ENCODE data around the gene TVP23A.

DNA sequence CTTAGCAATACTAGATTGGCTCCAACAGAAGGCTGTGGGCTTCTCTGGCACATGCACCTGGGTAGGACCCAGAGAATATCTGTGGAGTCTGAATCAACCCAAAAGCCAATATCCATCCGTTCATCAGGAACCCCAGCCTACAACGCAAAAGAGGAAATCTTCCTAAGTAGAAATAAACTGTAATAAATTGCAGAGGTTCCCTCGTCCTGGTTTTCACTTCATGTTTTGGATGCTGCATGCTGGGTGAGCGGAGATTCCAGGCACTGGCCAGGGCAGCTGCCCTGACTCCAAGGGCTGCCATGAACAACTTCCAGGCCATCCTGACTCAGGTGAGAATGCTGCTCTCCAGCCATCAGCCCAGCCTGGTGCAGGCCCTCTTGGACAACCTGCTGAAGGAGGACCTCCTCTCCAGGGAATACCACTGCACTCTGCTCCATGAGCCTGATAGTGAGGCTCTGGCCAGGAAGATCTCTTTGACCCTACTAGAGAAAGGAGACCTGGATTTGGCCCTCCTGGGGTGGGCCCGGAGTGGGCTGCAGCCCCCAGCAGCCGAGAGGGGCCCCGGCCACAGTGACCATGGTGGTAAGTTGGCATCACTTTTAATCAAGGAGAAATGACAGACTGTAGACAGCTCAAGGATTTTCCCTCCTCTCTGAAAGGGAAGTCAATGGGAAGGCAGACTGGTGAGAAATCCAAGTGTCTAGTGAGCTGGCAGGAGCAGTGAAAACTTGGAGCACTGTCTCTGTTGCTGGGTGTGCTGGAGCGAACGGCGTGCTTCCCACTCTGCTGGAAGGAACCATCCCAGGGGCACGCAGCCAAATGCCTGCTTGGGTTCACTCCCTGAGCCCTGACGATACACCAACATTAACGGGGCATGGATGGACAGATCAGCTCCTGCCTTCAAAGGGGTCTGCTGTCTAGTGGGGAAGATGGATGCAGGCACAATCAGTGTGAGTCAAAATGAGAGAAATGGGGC lies 47.7 kb upstream of the TVP23A start:
- TF ChIP-seq, protein P1, sequence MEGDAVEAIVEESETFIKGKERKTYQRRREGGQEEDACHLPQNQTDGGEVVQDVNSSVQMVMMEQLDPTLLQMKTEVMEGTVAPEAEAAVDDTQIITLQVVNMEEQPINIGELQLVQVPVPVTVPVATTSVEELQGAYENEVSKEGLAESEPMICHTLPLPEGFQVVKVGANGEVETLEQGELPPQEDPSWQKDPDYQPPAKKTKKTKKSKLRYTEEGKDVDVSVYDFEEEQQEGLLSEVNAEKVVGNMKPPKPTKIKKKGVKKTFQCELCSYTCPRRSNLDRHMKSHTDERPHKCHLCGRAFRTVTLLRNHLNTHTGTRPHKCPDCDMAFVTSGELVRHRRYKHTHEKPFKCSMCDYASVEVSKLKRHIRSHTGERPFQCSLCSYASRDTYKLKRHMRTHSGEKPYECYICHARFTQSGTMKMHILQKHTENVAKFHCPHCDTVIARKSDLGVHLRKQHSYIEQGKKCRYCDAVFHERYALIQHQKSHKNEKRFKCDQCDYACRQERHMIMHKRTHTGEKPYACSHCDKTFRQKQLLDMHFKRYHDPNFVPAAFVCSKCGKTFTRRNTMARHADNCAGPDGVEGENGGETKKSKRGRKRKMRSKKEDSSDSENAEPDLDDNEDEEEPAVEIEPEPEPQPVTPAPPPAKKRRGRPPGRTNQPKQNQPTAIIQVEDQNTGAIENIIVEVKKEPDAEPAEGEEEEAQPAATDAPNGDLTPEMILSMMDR (IDR thresholded peaks at IDR 0.05; ENCODE audit: poor library complexity, severe bottlenecking) = no peak
- no peak for TF ChIP-seq EP300 (conservative IDR thresholded peaks at IDR 0.05; ENCODE audit: poor library complexity, severe bottlenecking)
- TF ChIP-seq EZH2 (IDR thresholded peaks at IDR 0.05; ENCODE audit: borderline replicate concordance, insufficient read depth, low read length, poor library complexity, severe bottlenecking) = no peak
- TF ChIP-seq, protein P2, sequence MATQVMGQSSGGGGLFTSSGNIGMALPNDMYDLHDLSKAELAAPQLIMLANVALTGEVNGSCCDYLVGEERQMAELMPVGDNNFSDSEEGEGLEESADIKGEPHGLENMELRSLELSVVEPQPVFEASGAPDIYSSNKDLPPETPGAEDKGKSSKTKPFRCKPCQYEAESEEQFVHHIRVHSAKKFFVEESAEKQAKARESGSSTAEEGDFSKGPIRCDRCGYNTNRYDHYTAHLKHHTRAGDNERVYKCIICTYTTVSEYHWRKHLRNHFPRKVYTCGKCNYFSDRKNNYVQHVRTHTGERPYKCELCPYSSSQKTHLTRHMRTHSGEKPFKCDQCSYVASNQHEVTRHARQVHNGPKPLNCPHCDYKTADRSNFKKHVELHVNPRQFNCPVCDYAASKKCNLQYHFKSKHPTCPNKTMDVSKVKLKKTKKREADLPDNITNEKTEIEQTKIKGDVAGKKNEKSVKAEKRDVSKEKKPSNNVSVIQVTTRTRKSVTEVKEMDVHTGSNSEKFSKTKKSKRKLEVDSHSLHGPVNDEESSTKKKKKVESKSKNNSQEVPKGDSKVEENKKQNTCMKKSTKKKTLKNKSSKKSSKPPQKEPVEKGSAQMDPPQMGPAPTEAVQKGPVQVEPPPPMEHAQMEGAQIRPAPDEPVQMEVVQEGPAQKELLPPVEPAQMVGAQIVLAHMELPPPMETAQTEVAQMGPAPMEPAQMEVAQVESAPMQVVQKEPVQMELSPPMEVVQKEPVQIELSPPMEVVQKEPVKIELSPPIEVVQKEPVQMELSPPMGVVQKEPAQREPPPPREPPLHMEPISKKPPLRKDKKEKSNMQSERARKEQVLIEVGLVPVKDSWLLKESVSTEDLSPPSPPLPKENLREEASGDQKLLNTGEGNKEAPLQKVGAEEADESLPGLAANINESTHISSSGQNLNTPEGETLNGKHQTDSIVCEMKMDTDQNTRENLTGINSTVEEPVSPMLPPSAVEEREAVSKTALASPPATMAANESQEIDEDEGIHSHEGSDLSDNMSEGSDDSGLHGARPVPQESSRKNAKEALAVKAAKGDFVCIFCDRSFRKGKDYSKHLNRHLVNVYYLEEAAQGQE (IDR thresholded peaks at IDR 0.05; ENCODE audit: borderline replicate concordance) = no peak
- TF ChIP-seq TAF1 (IDR thresholded peaks at IDR 0.05; ENCODE audit: low read depth) = no peak
- no peak for TF ChIP-seq RAD21 (conservative IDR thresholded peaks at IDR 0.05)
- no peak for TF ChIP-seq POLR2AphosphoS5 (IDR thresholded peaks at IDR 0.05)
- no peak for TF ChIP-seq SMC3 (conservative IDR thresholded peaks at IDR 0.05; ENCODE audit: poor library complexity)
- no peak for TF ChIP-seq MXI1 (conservative IDR thresholded peaks at IDR 0.05; ENCODE audit: poor library complexity, severe bottlenecking)
